HG03135 (cell line): ENCODE results near the gene CAND2.

Experiments used
- ATAC-seq: cut with Tn5 transposase; IDR thresholded peaks from one replicate; pipeline ENCODE4 v1.9.1; 2021; ENCODE audit warnings: mild to moderate bottlenecking, moderate library complexity; ENCODE audit not compliant: unreplicated experiment

The CAND2 gene

DNA sequence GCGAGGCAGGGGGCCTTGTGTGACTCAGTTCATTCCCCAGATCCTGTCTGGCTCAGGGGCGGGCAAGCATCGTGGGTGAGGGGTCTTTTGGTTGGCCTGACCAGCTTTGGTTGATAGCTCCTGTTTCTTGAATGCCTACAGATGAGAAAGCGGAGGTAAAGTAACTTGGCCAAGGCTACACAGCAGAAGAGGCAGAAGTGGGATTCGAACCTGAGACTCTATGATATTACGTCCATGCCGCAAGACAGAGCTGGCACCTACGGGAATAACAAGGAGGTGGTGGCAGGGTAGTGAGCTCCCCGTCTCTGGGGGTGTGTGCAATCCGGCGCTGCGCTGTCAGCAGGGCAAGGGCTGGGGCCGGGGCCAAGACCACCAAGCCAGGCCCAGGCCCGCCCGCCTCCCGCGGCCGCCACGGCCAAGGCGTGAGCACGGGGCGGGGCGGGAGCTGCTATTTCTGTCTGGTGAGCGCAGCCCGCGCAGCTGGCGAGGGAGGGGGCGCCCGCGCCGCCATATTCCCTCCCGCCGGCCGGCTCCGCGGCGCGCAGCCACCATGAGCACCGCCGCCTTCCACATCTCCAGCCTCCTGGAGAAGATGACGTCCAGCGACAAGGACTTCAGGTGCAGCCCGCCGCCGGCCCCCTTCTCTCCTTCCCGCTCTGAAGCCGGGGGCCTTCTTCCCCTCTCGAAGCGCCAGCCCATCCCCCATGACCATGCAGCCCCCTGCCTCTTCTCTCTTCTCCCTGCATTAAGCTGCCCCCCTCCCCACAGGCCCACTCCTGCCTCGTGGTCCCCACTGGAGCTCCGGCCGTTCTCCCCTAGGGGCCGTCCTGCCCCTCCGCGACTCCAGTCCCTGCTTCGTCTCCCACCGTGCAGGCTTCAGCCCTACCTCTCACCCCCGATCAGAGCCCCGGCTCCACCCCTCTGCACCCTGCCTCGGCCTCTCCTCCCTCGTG lies at the start of gene CAND2:
Gene CAND2 (plus strand): TSS at position 510 of the 953 bp plus-strand sequence. CDS start 41 bp downstream, at position 551.
- ATAC-seq: no peak

GRCh38 chr3:12748477-12748876 lies 48.0 kb upstream of the CAND2 start:
- ATAC-seq: no peak

DNA sequence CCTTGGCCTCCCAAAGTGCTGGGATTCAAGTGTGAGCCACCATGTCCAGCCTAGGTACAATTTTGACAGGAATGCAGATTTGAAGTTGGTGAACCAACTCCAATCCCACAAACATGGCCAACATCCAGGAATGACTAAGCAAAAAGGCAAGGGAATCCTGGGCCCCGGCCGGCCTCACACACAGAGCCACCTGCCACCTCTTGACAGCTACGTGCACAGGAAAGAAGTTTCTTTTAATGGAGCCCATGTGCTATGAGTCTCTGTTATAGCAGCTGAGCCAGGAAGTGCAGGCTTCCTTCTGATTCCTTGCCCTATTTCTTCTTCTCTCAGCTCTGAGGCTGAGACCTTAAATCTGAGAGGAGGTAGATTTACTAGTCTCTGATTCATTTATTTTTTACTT lies 46.3 kb upstream of the CAND2 start:
- no peak for ATAC-seq

DNA sequence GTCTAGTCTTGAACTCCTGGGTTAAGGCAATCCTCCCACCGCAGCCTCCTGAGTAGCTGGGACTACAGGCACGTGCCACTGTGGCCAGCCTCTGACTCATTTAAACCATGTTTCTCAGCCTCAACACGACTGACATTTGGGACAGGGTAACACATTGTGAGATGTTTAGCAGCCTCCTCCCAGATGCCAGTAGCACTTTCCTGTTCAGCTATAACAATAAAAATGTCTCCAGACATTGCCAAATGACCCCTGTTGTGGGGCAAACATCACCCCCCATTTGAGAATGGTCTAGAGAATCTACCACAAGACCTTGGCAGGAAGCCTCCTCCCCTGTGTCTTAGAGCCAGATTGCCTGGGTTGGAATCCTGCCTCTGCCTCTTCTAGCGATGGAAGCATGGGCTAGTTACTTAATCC lies 45.8 kb upstream of the CAND2 start:
- no peak for ATAC-seq

DNA sequence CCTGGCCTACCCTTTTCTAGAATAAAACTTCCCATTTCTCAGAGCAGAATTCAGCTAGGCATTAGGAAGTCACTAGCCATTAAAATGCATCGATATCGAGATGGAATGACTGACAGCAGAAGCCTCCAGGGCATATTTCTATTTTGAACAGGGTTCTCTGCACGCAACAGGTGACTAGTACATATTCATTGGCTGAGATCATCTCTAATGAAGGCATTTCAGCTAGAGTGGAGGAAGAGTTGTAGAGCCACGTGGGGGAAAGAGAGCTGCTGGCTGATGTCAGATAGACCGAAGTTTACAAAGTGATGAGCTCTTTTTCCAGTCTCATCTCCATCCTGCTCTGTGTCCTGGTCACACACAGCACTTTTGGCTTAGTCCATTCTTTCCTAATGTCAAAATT lies 44.9 kb upstream of the CAND2 start:
- no peak for ATAC-seq

DNA sequence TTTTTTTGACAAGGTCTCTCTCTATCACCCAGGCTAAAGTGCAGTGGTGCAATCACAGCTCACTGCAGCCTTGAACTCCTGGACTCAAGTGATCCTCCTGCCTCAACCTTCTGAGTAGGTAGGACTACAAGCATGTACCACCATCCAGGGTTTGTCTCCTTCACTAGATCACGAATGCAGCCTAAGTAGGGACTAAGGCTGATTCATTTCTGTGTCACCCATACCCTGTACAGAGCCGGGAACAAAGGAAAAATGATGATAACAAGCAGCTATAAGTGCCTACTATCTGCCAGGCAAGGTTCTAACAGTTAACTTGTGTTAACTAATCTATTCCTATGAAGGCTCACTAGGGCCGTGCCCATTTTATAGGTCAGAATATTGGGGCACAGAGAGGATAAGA lies 44.4 kb upstream of the CAND2 start:
- ATAC-seq: no peak

GRCh38 chr3:12752809-12753208 lies 43.7 kb upstream of the CAND2 start:
- ATAC-seq: no peak

GRCh38 chr3:12753275-12754028 lies 43.0 kb upstream of the CAND2 start:
- ATAC-seq: no peak

- ATAC-seq: no peak
Observed at GRCh38 chr3:12754313-12754712, 42.2 kb upstream of the CAND2 start.

- ATAC-seq: no peak
Observed at GRCh38 chr3:12755754-12756153, 40.7 kb upstream of the CAND2 start.

- ATAC-seq: no peak
Observed at GRCh38 chr3:12756175-12756574, 40.3 kb upstream of the CAND2 start.

DNA sequence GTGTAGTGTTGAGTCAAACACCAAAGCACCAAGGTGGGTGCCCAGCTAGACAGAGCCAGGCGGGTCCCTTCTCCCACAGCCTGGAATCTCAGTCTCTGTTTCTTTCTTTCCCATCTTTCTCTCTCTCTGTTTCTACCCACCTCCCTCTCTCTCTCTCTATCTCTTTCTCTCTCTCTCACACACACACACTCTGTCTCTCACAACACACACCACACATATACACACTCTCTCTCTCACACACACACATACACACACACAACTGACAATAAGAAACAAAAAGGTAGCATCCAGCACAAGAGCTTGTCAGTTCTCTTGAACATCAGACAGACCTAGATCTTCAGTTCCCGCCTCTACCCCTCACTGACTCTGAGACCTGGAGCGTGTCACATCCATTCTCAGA lies 39.8 kb upstream of the CAND2 start:
- no peak for ATAC-seq

DNA sequence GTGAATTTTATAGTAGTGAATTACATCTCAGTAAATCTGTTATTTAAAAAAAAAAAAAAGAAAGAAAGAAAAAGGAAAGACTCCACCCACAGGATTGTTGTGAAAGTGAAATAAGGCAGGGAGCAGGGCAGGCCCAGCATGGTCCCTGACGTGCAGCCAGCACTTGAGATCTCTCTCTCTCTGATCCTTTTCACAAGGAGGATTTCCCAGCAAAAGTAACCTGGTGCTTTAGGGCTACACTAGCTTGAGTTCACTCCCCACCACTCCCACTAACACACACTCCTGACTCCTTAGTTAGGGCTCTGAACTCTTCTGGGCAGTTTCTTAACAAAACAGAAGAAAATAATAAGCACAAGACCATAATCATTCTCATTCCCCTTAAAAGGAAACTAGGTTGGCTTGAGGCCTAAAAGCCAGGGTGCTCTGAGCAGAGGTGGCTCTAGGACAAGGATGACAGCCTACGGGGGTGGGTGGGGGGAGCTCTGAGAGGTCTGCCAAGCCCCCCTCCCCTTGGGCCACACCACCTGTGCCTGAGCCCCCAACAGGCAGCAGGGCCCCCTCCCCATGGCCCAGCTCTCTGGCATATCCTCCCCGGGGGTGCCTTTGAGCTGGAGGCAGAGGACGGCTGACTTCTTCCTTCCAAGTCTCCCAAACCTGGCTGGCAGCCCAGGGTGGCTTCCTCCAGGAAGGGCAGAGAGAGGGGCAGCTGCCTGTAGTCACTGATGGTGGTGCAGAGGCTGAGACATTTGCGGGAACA lies 38.3 kb upstream of the CAND2 start:
- no peak for ATAC-seq

DNA sequence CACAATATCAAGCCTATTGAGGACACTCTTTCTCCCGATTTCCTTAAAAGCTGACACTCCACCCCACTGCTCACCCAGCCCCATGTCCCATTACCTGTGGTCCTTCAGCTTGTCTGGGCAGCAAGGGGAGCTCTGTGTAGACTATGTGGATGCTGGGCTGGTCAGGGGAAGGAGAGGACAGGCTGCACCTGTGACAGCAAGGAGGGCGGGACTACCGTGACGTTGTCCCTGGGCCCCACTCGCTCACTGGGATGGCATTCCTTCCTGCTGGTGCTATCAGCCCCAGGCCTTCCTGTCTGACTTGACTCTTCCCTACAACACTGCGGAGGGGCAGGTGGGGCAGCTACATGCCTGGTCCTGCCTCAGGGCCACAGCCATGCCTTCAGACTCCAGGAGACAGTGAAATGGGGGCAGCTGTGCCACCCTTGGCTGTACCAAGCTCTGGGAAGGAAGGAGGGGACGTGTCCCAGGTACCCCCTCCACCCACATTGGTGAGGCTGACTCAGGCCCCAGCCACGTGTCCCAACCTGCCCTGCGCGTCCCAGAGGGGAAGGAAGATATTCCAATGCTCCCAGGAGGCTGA lies 37.3 kb upstream of the CAND2 start, which contains the start of gene TMEM40:
Gene TMEM40 (minus strand): TSS at position 163 of the 583 bp plus-strand sequence. CDS start 9,427 bp downstream, outside the sequence.
- ATAC-seq: no peak

DNA sequence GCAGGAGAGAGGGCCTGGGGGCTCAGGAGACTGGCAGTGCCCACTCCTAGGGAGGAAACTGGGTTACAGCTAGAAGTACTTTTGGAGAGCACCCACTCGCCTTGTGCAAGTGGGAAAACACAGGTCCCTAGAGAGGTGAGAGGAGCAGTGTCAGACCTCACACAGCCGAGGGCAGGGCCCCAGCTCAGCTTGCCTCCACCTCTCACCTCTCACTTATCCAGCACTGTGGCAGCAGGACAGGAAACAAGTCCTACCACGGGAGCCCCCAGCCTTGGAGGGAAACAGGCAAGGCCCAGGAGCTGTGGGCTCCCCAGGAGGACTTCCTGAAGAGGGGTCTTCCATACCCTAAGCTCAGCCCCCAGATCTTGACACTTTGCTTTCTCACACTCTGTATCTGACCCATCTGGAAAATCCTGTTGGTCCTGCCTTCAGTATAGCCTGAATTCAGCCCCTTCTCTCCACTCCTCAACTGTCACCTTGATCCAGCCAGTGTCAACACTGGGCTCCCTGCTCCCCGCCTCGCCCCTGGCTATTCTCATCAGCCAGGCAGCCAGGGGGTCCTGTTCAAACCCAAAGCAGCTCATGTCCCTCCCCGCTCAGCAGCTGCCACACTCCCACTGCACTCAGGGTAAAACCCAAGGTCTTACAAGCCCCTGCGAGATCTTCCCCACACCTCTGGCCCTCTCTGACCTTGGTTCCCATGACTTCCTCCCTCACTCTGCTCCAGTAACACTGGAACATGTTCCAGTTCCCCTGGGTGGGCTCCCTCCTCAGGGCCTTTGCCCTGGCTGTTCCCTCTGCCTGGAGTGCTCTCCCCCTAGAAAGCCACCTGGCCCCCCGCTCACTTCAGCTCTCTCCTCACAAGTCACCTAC lies 36.6 kb upstream of the CAND2 start:
- no peak for ATAC-seq

- no peak for ATAC-seq
Observed at GRCh38 chr3:12764171-12764776, 32.2 kb upstream of the CAND2 start.

GRCh38 chr3:12766541-12766940 lies 29.9 kb upstream of the CAND2 start:
- ATAC-seq: no peak

GRCh38 chr3:12768579-12769527 lies 27.6 kb upstream of the CAND2 start:
- no peak for ATAC-seq
